Testis (tissue), 3 donors: Measurements from ENCODE around the gene PBX4. TPM values are rescaled to one million over a fixed set of nuclear protein-coding genes. Genes with fewer than 3 reads are reported as not detected.
A peak's percentile ranks its signal among the peaks of the same experiment; 100 is the strongest.

Source experiments
- DNase-seq: peaks from one replicate; pipeline ENCODE4 v3.0.0-alpha.2; 2019
- H3K27ac ChIP-seq, 2 donors: fragments of 200-600 bp; sonication (generic); one replicate each; pipeline ENCODE4 v1.5.1; 2019
- H3K27me3 ChIP-seq: fragments of 200-600 bp; sonication (generic); one replicate; pipeline ENCODE4 v1.5.1; 2019
- H3K36me3 ChIP-seq: fragments of 200-600 bp; sonication (generic); one replicate; pipeline ENCODE4 v1.5.1; 2017; ENCODE audit warnings: low read depth; ENCODE audit errors: missing control alignments
- H3K4me1 ChIP-seq: fragments of 200-600 bp; sonication (generic); one replicate; pipeline ENCODE4 v1.5.1; 2019
- H3K4me3 ChIP-seq, 2 donors: fragments of 200-600 bp; sonication (generic); one replicate each; pipeline ENCODE4 v1.5.1; 2017 to 2019
- H3K9me3 ChIP-seq: fragments of 200-600 bp; sonication (generic); one replicate; pipeline ENCODE4 v1.5.1; 2017
- POLR2A ChIP-seq: fragments of 450-650 bp; IDR thresholded peaks from one replicate; pipeline ENCODE4 v1.6.1; 2017; ENCODE audit warnings: antibody characterized with exemption, mild to moderate bottlenecking, moderate library complexity
- WGBS, 2 donors: methylation state at CpG; one replicate each; pipeline ENCODE4 v1.1.5; 2018; 5-methylcytosine and 5-hydroxymethylcytosine counted together
- intact Hi-C: fragments of 100-400 bp; cut with DNase I; formaldehyde crosslinking; loops from one replicate; pipeline ENCODE4 v1.15.1; 2023; ENCODE audit warnings: low total_unique reads
- polyA plus RNA-seq: library from polyadenylated mRNA; stranded (reverse); fragments of 350-450 nt; fragmentation: Illumina TruSeq; extraction: RNeasy Lipid Tissue Mini Kit (QIAGEN cat#74804); gene quantifications from one replicate; pipeline ENCODE4 v1.2.3, GENCODE V29; 2014; ENCODE audit warnings: low read depth, low replicate concordance; ENCODE audit not compliant: insufficient read depth
- total RNA-seq, 2 donors: library from RNA; depleted of rRNA; stranded (reverse); fragments of >200 nt; gene quantifications; one replicate each; pipeline ENCODE4 v1.2.3, GENCODE V29; 2016
- TF ChIP-seq, protein P1 (sequence below), 3 experiments: fragments of 450-650 bp in 2 of 3; fragments of 200-600 bp in 1 of 3; sonication (generic) in 1 of 3; IDR thresholded peaks; one replicate each; pipeline ENCODE4 v1.5.1; 2016 to 2019; ENCODE audit warnings: antibody characterized with exemption in 3 of 3, mild to moderate bottlenecking in 2 of 3, moderate library complexity in 1 of 3

Gene PBX4
- total and polyA plus RNA-seq, 3 donors from 2014 or later: 16.2 to 28.3 (median 18.0) TPM

DNA sequence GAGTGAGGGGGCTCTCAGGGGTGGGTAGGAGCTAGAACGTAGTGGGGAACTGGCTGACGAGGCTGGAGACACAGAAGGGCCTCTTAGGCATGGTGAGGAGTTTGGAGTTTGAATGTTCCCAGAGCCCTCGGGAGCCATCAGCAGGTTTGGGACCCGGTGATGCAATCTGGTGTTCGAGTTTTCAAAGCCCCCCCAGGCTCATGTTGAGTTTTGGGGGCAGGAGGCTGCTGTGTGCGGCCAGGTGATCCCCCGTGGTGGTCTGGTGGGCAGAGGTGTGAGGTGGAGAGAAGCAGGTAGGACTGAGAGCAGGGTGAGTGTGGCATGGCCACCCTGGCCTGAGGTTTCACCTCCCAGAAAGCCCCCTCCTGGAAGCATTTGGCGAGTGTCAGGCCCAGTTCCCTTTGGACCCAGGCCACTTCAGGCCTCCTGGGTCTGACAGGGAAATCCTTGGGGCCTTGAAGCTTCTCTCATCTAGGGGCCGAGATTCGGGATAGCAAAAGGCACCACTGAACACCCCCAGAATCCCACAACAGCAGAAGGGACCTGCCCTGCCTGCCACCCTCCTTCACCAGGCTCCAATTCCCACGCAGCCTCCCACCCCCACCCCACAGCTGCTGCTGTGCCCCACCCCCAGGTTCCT is 88.6 kb downstream of the PBX4 start:
- no peak for TF ChIP-seq POLR2A
- TF ChIP-seq, protein P1, sequence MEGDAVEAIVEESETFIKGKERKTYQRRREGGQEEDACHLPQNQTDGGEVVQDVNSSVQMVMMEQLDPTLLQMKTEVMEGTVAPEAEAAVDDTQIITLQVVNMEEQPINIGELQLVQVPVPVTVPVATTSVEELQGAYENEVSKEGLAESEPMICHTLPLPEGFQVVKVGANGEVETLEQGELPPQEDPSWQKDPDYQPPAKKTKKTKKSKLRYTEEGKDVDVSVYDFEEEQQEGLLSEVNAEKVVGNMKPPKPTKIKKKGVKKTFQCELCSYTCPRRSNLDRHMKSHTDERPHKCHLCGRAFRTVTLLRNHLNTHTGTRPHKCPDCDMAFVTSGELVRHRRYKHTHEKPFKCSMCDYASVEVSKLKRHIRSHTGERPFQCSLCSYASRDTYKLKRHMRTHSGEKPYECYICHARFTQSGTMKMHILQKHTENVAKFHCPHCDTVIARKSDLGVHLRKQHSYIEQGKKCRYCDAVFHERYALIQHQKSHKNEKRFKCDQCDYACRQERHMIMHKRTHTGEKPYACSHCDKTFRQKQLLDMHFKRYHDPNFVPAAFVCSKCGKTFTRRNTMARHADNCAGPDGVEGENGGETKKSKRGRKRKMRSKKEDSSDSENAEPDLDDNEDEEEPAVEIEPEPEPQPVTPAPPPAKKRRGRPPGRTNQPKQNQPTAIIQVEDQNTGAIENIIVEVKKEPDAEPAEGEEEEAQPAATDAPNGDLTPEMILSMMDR (IDR thresholded peaks at IDR 0.05): no peak
- Histone ChIP-seq H3K4me3 (no peak overlapping the region), H3K27ac (no peak overlapping the region), H3K27me3 (no peaks in the 10 kb centered on the region), H3K36me3 (no peaks in the 10 kb centered on the region), H3K9me3 (no peaks in the 10 kb centered on the region), H3K4me1 (peaks cover 20% of the 10 kb centered on the region)
- no peak for DNase-seq
- intact Hi-C loops: loop anchor here (5.0 kb wide), 1 partner anchor 117 kb away; no protein-coding TSS in a partner anchor
- 70 to 79% methylated on average over 7 to 11 of the region's 11 CpGs for WGBS, 2 donors

DNA sequence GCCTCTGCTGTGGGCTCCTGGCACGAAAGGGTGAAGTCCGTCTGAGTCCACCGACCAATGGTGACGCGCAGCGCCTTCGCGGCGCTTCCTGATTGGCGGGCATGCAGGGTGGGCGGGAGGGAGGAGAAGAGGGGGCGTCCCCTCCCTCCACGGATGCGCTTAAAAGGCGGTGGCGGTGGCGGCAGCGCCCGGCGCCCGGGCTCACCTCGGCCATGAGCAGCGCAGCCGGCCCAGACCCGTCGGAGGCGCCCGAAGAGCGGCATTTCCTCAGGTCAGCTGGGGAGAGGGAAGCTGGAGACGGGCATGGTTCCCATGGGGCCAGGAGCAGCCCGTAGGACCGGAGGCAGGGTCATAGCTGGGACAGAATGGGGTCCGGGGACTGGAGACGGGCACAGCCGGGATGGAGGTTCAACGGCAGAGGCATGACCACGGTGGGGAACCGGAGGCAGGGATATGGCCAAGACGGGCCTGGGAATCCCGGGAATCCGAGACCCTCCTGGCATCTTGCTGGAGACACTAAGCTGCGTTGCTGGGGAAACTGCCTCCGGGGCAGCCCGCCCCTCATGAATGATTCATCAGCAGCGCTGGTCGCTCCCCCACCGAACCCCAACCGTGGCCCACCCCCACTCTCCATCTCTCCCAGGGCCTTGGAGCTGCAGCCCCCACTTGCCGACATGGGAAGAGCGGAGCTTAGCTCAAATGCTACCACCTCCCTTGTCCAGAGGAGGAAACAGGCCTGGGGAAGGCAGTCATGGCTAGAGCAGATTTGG is 89.6 kb downstream of the PBX4 start, which contains the start of gene YJEFN3:
Gene YJEFN3 (plus strand): TSS at position 191 of the 770 bp plus-strand sequence. CDS start 22 bp downstream, at position 213.
- Histone ChIP-seq H3K4me3 (peak within 1 kb of the TSS in 1 of 2 donors; percentile 48), H3K27me3 (no peaks in the 10 kb centered on the region), H3K4me1 (peaks cover 20% of the 10 kb centered on the region), H3K9me3 (no peaks in the 10 kb centered on the region), H3K27ac (no peak within 1 kb of the TSS), H3K36me3 (no peaks in the 10 kb centered on the region)
- peak; percentile 74 for DNase-seq
- TF ChIP-seq, protein P1 (IDR thresholded peaks at IDR 0.05): no peak
- no peak for TF ChIP-seq POLR2A
- 43 to 45% methylated on average over 30 to 50 of the region's 50 CpGs for WGBS, 2 donors
- intact Hi-C loops: no loop called here

DNA sequence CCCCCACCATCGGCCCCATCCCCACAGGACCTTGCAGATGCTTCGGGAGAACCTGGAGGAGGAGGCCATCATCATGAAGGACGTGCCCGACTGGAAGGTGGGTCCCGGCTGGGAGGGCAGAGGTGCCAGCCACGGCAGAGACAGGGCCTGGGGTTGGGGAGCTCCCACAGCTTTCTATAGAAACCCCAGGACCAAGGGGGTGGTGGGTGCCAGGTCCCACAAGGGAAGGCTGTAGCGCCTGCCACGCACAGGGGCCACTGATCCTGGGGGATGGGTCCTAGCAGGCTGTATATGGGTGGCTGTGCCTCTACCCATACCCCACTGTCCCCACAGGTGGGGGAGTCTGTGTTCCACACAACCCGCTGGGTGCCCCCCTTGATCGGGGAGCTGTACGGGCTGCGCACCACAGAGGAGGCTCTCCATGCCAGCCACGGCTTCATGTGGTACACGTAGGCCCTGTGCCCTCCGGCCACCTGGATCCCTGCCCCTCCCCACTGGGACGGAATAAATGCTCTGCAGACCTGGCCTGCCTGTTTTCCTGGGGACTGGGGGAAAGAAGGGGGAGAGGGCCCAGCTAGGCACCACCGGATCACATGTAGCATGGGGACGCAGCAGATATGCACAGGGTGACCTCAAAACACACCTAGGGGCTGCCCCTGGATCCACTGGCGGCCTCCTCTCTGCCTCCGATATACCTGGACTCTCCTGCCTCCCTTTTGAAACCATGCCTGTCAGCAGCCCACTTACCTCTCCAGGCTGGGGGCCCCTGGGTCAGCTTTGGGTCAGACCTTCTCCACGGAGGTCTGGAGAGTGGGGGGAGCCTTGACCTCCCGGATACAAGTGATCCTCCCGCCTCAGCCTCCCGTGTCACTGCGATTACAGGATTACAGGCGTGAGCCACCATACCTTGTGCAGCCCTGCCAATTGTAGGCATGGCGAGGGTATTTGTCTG is 90.5 kb downstream of the PBX4 start:
- Histone ChIP-seq H3K4me1 (peaks cover 20% of the 10 kb centered on the region), H3K36me3 (no peaks in the 10 kb centered on the region), H3K9me3 (no peaks in the 10 kb centered on the region), H3K4me3 (peak overlapping the region in 1 of 2 donors; percentile 48), H3K27me3 (no peaks in the 10 kb centered on the region), H3K27ac (no peak overlapping the region)
- WGBS, 2 donors: 72 to 89% methylated on average over 19 to 27 of the region's 27 CpGs
- TF ChIP-seq POLR2A: no peak
- TF ChIP-seq, protein P1 (IDR thresholded peaks at IDR 0.05): no peak
- intact Hi-C loops: no loop called here
- DNase-seq: no peak

DNA sequence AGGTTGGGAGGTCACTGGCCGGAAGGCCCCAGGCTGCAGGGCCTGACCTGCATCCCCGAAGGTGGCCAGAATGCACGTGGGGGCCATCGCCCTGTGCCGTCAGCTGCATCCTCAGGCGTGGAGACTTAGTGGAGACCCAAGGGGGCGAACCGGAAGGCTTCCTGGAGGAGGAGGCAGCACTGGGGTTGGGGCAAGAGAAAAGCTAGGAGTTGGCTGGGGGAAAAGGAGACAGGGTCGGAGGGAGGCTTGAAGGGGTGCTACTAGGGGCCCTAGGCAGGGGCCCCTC is 91.2 kb downstream of the PBX4 start:
- intact Hi-C loops: no loop called here
- H3K36me3 ChIP-seq: no peaks in the 10 kb centered on the region
- no peaks in the 10 kb centered on the region for H3K27me3 ChIP-seq
- TF ChIP-seq POLR2A: no peak
- TF ChIP-seq, protein P1 (IDR thresholded peaks at IDR 0.05): no peak
- no peak overlapping the region for H3K4me3 ChIP-seq
- DNase-seq: no peak
- 92% methylated on average over 9 of the region's 9 CpGs for WGBS, 2 donors
- peaks cover 17% of the 10 kb centered on the region for H3K4me1 ChIP-seq
- H3K27ac ChIP-seq: no peak overlapping the region
- H3K9me3 ChIP-seq: no peaks in the 10 kb centered on the region
